Dendritic cell treated with granulocyte-macrophage colony-stimulating factor and Interleukin-4, amounts not matched to agents 40 ng/mL and 50 ng/mL, for 4 days (primary cell): ENCODE results near the gene LUC7L2.
A peak's percentile ranks its signal among the peaks of the same experiment; 100 is the strongest.

Experiments
- H3K27ac Mint-ChIP-seq: one replicate; pipeline ENCODE4 v1.8.0; 2022; ENCODE audit warnings: mild to moderate bottlenecking, mixed read lengths
- H3K27me3 Mint-ChIP-seq: one replicate; pipeline ENCODE4 v1.8.0; 2022; ENCODE audit warnings: mild to moderate bottlenecking, mixed read lengths
- H3K36me3 Mint-ChIP-seq: one replicate; pipeline ENCODE4 v1.8.0; 2022; ENCODE audit warnings: low read depth, mixed read lengths
- H3K4me1 Mint-ChIP-seq: one replicate; pipeline ENCODE4 v1.8.0; 2022; ENCODE audit warnings: low read depth, mixed read lengths
- H3K4me3 Mint-ChIP-seq: one replicate; pipeline ENCODE4 v1.8.0; 2022; ENCODE audit warnings: mild to moderate bottlenecking, moderate library complexity, mixed read lengths
- H3K9me3 Mint-ChIP-seq: one replicate; pipeline ENCODE4 v1.8.0; 2022; ENCODE audit warnings: mixed read lengths
- intact Hi-C: fragments of 100-400 bp; cut with micrococcal nuclease; formaldehyde crosslinking; loops from one replicate; pipeline ENCODE4 v1.15.0; 2022

Gene LUC7L2

DNA sequence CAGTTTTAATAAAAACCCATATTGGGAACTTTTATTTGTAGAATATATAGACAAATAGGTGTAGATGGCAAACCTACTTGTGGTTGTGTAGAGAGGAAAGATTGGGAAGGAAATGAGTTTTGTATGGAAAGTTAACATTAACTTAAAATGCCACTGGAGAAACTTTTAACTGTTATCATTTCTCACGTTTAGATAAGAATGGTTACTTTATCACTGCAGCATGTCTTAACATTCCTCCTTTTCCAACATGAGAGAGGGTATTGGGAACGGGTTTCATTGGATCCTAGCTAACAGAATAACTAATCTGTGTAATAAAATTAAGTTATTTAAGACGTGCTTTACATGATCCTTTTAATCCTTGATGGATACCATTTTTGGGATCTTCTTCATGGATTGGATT lies 1.8 kb downstream of the LUC7L2 start:
- Mint-ChIP-seq H3K36me3 (peaks cover 44% of the 10 kb centered on the region), H3K4me3 (peak overlapping the region; percentile 58), H3K9me3 (no peaks in the 10 kb centered on the region), H3K27ac (peak overlapping the region; percentile 98), H3K4me1 (peaks cover 19% of the 10 kb centered on the region), H3K27me3 (no peaks in the 10 kb centered on the region)
- intact Hi-C loops, result no loop called here

DNA sequence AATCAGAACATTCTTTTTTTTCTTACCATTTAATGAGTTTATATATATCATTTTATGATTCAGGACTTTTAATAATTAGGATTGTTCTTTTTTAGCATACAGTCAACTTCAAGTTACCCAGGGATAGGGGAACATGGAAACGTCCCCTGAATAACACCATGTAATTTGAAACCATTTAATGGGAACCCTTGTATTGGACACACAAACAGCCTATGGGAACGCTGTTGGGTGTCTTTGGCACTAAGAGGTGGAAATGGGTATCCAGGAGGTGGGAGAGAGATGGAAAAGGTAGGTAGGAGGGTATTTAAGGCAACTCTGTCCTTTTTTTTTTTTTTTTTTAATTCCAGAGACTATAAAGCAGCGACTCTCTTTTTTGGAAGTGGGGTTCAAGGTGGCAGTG lies 2.6 kb downstream of the LUC7L2 start:
- Mint-ChIP-seq H3K9me3 (no peaks in the 10 kb centered on the region), H3K27me3 (no peaks in the 10 kb centered on the region), H3K36me3 (peaks cover 44% of the 10 kb centered on the region), H3K4me3 (no peak overlapping the region), H3K27ac (no peak overlapping the region), H3K4me1 (peaks cover 19% of the 10 kb centered on the region)
- intact Hi-C loops, result no loop called here

DNA sequence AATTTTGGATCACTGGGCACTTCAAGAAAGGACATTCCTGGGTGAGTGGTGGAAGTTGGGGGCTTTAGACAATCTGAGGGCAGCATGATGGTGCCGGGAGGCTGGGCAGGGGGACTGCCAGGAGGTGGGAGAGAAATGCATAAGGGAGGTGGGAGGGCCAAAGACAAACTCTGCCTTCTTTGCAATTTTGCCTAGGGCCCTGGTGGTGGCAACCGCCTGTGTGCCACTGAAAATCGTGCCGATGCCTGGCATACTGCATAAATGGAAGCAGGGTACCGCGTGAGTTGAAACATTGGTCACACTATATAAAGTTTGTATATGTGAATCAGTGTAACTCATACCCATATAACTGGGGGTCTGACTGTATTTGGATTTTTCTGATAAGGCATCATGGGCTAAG lies 3.3 kb downstream of the LUC7L2 start:
- Mint-ChIP-seq H3K27ac (no peak overlapping the region), H3K9me3 (no peaks in the 10 kb centered on the region), H3K27me3 (no peaks in the 10 kb centered on the region), H3K36me3 (peaks cover 50% of the 10 kb centered on the region), H3K4me3 (no peak overlapping the region), H3K4me1 (peaks cover 19% of the 10 kb centered on the region)
- intact Hi-C loops, result no loop called here

DNA sequence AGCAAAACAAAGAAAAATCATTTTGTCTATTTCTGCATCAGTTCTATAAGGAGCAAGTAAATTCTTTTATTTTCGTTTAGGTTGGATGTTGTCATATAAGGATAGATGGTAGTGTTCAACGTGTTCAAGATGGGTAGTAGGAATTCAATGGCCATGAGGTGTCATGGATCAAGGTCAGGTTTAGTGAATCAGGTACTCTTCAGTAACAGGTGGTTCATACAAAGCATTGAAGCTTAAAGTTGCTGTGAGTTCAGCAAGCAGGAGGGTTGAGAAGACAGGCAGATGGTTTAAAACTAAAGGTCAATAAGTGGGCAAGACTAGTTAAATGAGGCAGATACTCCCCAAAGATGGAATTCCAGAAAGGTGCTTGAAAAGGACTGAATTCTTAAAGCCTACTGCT lies 5.6 kb downstream of the LUC7L2 start:
- H3K4me1 Mint-ChIP-seq, result peaks cover 28% of the 10 kb centered on the region
- H3K9me3 Mint-ChIP-seq, result no peaks in the 10 kb centered on the region
- intact Hi-C loops, result no loop called here
- H3K27me3 Mint-ChIP-seq, result no peaks in the 10 kb centered on the region
- peaks cover 46% of the 10 kb centered on the region for H3K36me3 Mint-ChIP-seq
- H3K4me3 Mint-ChIP-seq, result no peak overlapping the region
- no peak overlapping the region for H3K27ac Mint-ChIP-seq

DNA sequence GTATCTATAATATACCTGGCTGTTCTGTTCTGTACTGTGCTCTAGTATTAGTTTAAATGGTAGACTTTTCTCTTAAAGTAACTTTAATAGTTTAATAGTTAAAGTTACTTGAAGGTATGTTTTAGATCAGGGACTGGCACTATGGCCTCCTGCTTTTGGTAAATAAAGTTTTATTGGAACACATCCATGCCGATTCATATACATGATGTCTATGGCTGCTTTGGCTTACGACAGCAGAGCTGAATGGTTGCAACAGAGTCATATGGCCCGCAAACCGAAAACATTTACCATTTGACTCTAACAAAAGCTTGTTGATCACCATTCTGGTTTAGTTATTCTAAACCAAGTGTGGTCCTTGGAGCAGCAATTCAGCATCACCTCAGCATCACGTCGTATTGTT lies 6.7 kb downstream of the LUC7L2 start:
- Mint-ChIP-seq H3K36me3 (peaks cover 43% of the 10 kb centered on the region), H3K4me3 (no peak overlapping the region), H3K9me3 (no peaks in the 10 kb centered on the region), H3K27ac (no peak overlapping the region), H3K27me3 (no peaks in the 10 kb centered on the region), H3K4me1 (peaks cover 39% of the 10 kb centered on the region)
- intact Hi-C loops, result no loop called here

DNA sequence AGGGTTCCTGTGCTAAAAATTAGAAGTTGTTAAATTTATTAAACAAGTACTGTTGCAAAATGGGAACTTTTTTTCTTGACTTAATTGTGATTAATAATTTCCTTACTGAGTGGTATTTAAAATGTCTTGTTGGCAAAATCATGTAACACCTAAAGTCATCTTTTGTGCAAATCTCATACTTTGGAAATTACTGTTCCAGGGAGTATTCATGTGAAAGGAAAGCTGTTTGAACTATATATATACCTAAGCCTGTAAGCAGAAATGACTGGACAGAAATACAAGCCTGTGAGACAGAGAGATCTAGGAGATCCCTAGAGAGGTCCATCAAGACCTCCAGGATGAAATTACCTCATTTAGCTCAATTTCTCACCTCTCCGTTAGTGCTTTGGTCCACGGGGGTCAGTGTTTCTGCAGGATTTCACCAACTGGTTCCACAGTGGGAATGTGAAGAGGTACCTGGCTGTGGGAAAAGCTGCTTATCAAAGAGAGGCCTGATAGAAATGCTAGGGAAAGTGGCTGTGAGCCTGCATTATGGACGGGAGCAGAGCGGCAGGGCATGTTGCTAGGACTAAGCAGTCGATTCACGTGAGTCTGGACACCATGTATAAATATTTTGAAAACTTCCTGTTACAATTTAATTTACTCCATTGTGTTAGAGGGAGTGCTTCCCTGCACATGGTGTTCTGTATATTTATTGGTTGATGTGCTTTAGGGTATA lies 7.9 kb downstream of the LUC7L2 start:
- Mint-ChIP-seq H3K27me3 (no peaks in the 10 kb centered on the region), H3K4me1 (peaks cover 35% of the 10 kb centered on the region), H3K4me3 (no peak overlapping the region), H3K27ac (no peak overlapping the region), H3K36me3 (peaks cover 45% of the 10 kb centered on the region), H3K9me3 (no peaks in the 10 kb centered on the region)
- intact Hi-C loops, result no loop called here

DNA sequence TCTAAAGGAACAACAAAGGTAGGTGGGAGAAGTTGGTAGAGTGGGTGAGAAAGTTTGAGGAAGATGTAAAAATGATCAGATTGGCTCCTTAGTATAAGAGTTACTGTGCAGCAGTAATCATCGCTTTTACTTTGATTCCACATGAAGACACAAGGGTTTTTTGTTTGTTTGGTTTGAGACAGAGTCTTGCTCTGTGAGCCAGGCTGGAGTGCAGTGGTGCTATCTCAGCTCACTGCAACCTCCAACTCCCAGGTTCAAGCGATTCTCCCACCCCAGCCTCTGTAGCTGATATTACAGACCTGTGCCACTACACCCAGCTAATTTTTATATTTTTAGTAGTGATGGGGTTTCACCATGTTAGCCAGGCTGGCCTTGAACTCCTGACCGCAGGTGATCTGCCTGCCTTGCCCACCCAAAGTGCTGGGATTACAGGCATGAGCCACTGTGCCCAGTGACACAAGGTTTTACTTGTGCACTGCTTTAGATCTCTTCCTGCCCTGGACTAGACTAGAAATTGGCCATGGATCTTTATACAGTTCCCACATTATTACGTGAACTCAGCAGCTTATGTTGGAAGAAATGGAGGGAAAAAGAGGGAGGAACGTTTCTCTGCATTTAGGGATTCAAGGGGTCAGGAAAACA lies 10.7 kb downstream of the LUC7L2 start:
- peaks cover 26% of the 10 kb centered on the region for H3K4me1 Mint-ChIP-seq
- peaks cover 37% of the 10 kb centered on the region for H3K36me3 Mint-ChIP-seq
- no peak overlapping the region for H3K27ac Mint-ChIP-seq
- H3K9me3 Mint-ChIP-seq, result no peaks in the 10 kb centered on the region
- no peaks in the 10 kb centered on the region for H3K27me3 Mint-ChIP-seq
- no peak overlapping the region for H3K4me3 Mint-ChIP-seq
- intact Hi-C loops, result no loop called here

DNA sequence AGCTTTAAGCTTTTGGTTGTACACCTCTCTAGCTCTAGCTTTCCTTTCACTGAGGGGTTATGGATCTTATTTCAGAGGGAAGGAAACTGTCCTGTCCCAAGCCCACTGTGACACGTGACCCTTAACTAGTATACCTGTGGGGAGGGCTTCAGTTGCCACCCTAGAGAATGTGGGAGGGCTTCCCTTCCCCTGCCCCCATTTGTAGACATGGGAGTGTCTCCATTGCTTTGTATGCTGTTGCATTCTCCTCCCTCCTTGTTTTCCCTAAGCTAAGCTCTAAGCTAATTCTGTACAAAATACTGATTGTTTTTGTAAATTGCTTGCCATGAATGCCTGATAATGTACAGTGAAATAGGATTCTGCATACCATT lies 11.2 kb downstream of the LUC7L2 start:
- H3K27me3 Mint-ChIP-seq, result no peaks in the 10 kb centered on the region
- H3K9me3 Mint-ChIP-seq, result no peaks in the 10 kb centered on the region
- H3K36me3 Mint-ChIP-seq, result peaks cover 37% of the 10 kb centered on the region
- H3K27ac Mint-ChIP-seq, result no peak overlapping the region
- H3K4me3 Mint-ChIP-seq, result no peak overlapping the region
- intact Hi-C loops, result no loop called here
- peaks cover 21% of the 10 kb centered on the region for H3K4me1 Mint-ChIP-seq

DNA sequence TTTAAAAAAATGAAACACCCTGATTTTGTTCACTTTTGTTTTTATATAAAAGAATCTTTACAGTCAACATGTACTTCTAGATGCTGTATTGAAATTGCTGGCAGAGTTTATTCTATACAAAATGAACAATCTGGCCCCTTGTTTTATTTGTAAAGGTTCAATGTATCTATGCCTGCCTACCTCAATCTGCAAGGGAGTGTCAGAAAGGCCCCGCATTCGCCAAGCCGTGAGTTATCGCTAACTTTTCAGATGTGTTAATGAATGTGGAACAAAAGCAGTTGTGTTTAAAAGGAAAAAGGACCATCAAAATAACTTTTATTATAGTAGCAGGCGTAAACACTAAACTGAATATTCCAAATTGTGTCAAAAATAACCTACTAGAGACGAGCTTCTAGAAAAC lies 14.6 kb downstream of the LUC7L2 start:
- peaks cover 57% of the 10 kb centered on the region for H3K36me3 Mint-ChIP-seq
- peaks cover 21% of the 10 kb centered on the region for H3K4me1 Mint-ChIP-seq
- H3K27me3 Mint-ChIP-seq, result no peaks in the 10 kb centered on the region
- no peak overlapping the region for H3K27ac Mint-ChIP-seq
- intact Hi-C loops, result no loop called here
- H3K4me3 Mint-ChIP-seq, result no peak overlapping the region
- H3K9me3 Mint-ChIP-seq, result no peaks in the 10 kb centered on the region

DNA sequence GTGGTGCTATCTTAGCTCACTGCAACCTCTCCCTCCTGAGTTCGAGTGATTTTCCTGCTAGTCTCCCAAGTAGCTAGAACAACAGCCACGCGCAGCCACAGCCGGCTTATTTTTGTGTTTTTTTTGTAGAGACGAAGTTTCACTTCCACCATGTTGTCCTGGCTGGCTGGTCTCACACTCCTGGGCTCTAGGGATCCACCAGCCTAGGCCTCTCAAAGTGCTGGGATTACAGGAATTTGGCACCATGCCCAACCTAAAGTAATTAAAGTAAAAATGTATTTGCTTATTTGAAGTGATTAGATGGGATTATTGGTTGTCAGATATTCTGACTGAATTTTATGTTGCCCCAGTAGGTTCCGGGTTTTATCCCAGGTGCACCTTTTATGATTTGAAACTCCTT lies 22.7 kb downstream of the LUC7L2 start:
- intact Hi-C loops, result no loop called here
- peaks cover 71% of the 10 kb centered on the region for H3K36me3 Mint-ChIP-seq

DNA sequence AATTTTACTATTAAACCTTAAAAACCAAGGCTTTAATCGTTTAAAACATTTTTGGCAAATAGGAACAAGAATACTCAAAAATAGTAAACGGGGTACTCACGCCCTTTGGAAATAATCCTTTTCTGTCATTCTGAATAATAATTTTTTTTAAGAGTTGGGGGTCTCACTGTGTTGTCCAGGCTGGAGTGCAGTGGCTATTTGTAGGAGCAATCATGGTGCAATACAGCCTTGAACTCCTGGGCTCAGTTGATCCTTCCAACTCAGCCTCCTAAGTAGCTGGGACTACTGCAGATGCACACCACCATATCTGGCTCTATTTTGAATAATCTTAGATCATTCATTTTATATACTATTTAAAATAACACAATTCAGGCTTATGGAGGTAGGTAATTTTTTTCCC lies 24.9 kb downstream of the LUC7L2 start:
- Mint-ChIP-seq H3K4me3 (no peak overlapping the region), H3K36me3 (peaks cover 73% of the 10 kb centered on the region), H3K27ac (no peak overlapping the region), H3K9me3 (no peaks in the 10 kb centered on the region), H3K4me1 (peaks cover 24% of the 10 kb centered on the region), H3K27me3 (no peaks in the 10 kb centered on the region)
- intact Hi-C loops, result no loop called here

More for the DNA sequence above, 22.7 kb downstream of the LUC7L2 start:
- Mint-ChIP-seq H3K9me3 (no peaks in the 10 kb centered on the region), H3K4me3 (no peak overlapping the region), H3K27ac (peak overlapping the region; percentile 20), H3K27me3 (no peaks in the 10 kb centered on the region), H3K4me1 (peaks cover 9% of the 10 kb centered on the region)

DNA sequence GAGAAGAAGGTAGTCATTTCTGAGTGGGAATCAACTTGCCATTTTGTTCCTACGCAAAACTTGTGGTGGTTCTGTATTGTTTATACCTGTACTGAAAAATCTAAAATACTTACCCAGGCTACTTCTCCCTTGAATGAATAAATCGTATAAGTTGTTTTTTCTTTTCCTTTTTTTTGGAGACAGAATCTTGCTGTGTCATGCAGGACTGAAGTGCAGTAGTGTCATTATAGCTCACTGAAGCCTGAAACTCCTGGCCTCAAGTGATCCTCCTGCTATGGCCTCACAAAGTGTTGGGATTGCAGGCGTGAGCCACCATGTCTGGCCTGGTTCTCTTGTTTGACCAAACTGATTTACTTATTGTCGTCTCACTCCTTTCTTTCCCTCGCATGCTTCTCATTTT lies 27.9 kb downstream of the LUC7L2 start:
- Mint-ChIP-seq H3K27ac (peak overlapping the region; percentile 67), H3K4me1 (peaks cover 21% of the 10 kb centered on the region), H3K9me3 (no peaks in the 10 kb centered on the region), H3K4me3 (no peak overlapping the region), H3K27me3 (no peaks in the 10 kb centered on the region), H3K36me3 (peaks cover 77% of the 10 kb centered on the region)
- intact Hi-C loops, result no loop called here

DNA sequence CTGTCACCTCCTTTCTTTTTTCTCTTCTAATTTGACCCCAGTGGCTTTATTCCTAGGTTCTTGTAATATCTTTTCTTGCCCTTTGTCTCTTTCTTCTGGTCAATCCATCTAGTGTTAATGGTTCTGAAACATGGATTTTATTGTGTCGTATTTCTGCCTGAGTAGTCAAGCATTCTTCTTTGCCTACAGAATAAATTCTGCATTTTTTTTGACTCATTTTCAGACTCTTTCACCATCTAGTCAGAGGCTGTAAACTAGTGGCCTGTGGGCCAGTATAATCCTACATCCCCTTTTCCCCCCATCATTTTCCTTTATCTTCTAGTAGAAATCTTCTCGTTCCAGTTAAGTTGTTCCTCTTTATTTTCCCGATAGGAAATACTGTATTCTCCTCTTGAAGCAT lies 29.4 kb downstream of the LUC7L2 start:
- Mint-ChIP-seq H3K36me3 (peaks cover 79% of the 10 kb centered on the region), H3K27ac (no peak overlapping the region), H3K9me3 (no peaks in the 10 kb centered on the region), H3K27me3 (no peaks in the 10 kb centered on the region), H3K4me1 (peaks cover 20% of the 10 kb centered on the region), H3K4me3 (no peak overlapping the region)
- intact Hi-C loops, result no loop called here

DNA sequence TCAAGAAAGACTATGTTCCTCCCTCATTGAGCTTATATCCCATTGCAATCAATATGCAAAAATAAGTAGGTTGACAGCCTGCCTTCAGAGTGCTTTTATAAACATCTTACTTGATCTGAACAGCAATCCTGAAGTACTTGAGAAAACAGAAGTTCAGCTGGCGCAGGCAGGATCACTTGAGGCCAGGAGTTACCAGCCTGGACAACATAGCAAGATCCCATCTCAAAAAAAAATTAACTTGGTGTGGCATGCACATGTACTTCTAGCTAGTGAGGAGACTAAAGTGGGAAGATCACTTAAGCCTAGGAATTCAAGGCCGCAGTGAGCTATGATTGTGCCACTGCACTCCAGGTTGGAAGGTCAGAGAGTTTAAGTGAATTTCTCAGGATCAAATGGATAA lies 30.1 kb downstream of the LUC7L2 start:
- H3K27ac Mint-ChIP-seq, result no peak overlapping the region
- peaks cover 26% of the 10 kb centered on the region for H3K4me1 Mint-ChIP-seq
- H3K36me3 Mint-ChIP-seq, result peaks cover 86% of the 10 kb centered on the region
- no peak overlapping the region for H3K4me3 Mint-ChIP-seq
- intact Hi-C loops, result loop anchor here (10.0 kb wide), 1 partner anchor 105 kb away; no protein-coding TSS in a partner anchor
- H3K9me3 Mint-ChIP-seq, result no peaks in the 10 kb centered on the region
- H3K27me3 Mint-ChIP-seq, result no peaks in the 10 kb centered on the region
